Keratinocyte (primary cell): ENCODE results near the gene ZNF280A. TPM values are rescaled to one million over a fixed set of nuclear protein-coding genes. Genes with fewer than 3 reads are reported as not detected.

Experiments used
- DNase-seq: peaks from one replicate; pipeline ENCODE4 v3.0.0-alpha.2; 2011; ENCODE audit warnings: low read depth, missing footprints, low spot score
- FAIRE-seq: peaks from 2 replicates; lab custom pipeline; 2011; peaks lifted over from hg19 to GRCh38; lab: Jason Lieb, UNC
- H2AFZ ChIP-seq: 2 replicates; pipeline ENCODE4 v1.6.0; 2012; ENCODE audit warnings: low read length, control low read depth, inconsistent platforms; ENCODE audit not compliant: control insufficient read depth
- H3K27ac ChIP-seq: 2 replicates; pipeline ENCODE4 v1.5.1; 2011; ENCODE audit warnings: low read length; ENCODE audit not compliant: control insufficient read depth, insufficient read depth
- H3K27me3 ChIP-seq: 3 replicates; pipeline ENCODE4 v1.6.0; 2011; ENCODE audit warnings: low read length; ENCODE audit not compliant: control insufficient read depth, insufficient read depth; ENCODE audit errors: extremely low read depth
- H3K36me3 ChIP-seq, 2 experiments: 2 replicates in 1 of 2; 3 replicates in 1 of 2; pipeline ENCODE4 v1.5.1; 2011; ENCODE audit warnings: low read length in 2 of 2, mild to moderate bottlenecking in 1 of 2; ENCODE audit not compliant: control insufficient read depth in 2 of 2, insufficient read depth in 2 of 2; ENCODE audit errors: extremely low read depth in 1 of 2
- H3K4me1 ChIP-seq: 3 replicates; pipeline ENCODE4 v1.5.1; 2011; ENCODE audit warnings: low read length; ENCODE audit not compliant: control insufficient read depth, insufficient read depth; ENCODE audit errors: extremely low read depth
- H3K4me2 ChIP-seq: 3 replicates; pipeline ENCODE4 v1.6.0; 2011; ENCODE audit warnings: low read depth, low read length; ENCODE audit not compliant: control insufficient read depth, insufficient read depth; ENCODE audit errors: extremely low read depth
- H3K4me3 ChIP-seq, 3 experiments: fragments of 200-600 bp in 1 of 3; sonication (generic) in 1 of 3; 2 replicates in 2 of 3; 3 replicates in 1 of 3; pipeline ENCODE4 v1.5.1; 2011 to 2016; ENCODE audit warnings: low read length in 3 of 3, mild to moderate bottlenecking in 3 of 3, control low read depth in 2 of 3, inconsistent platforms in 1 of 3, low read depth in 1 of 3, mixed read lengths in 1 of 3, mixed run types in 1 of 3, moderate library complexity in 1 of 3; ENCODE audit not compliant: control insufficient read depth in 2 of 3, insufficient read depth in 2 of 3; ENCODE audit errors: extremely low read depth in 1 of 3
- H3K79me2 ChIP-seq: 2 replicates; pipeline ENCODE4 v1.6.0; 2012; ENCODE audit warnings: low read length; ENCODE audit not compliant: control insufficient read depth, insufficient read depth
- H3K9ac ChIP-seq: 3 replicates; pipeline ENCODE4 v1.6.0; 2011; ENCODE audit warnings: low read length; ENCODE audit not compliant: control insufficient read depth, insufficient read depth; ENCODE audit errors: extremely low read depth
- H3K9me1 ChIP-seq: 3 replicates; pipeline ENCODE4 v1.6.0; 2011; ENCODE audit warnings: low read length; ENCODE audit not compliant: control insufficient read depth, insufficient read depth; ENCODE audit errors: extremely low read depth
- H3K9me3 ChIP-seq: 2 replicates; pipeline ENCODE4 v1.5.1; 2012; ENCODE audit warnings: low read depth, low read length; ENCODE audit not compliant: control insufficient read depth
- H4K20me1 ChIP-seq: 3 replicates; pipeline ENCODE4 v1.6.0; 2011; ENCODE audit warnings: low read length; ENCODE audit not compliant: control insufficient read depth, insufficient read depth; ENCODE audit errors: extremely low read depth
- EZH2 ChIP-seq: IDR thresholded peaks from one replicate; pipeline ENCODE4 v1.6.1; 2012; ENCODE audit warnings: inconsistent platforms, mild to moderate bottlenecking, low read length, moderate library complexity
- dilution Hi-C: fragments of 300-500 bp; cut with MboI; formaldehyde crosslinking; loops from one replicate; pipeline ENCODE4 v1.7.0; 2020; ENCODE audit warnings: low sequenced_read_pairs; ENCODE audit not compliant: extremely low pct_ligation_motif_present
- polyA plus RNA-seq, 5 experiments: library from polyadenylated mRNA; depleted of rRNA in 3 of 5; stranded (reverse) in 3 of 5; stranded (forward) in 1 of 5; unstranded in 1 of 5; fragments of >200 nt; gene quantifications; 1 replicate in 1 of 5; 2 replicates in 3 of 5; 3 replicates in 1 of 5; pipeline versions ENCODE4 v1.2.1 to v1.2.3, GENCODE V29; 2011 to 2012; ENCODE audit warnings: missing spikeins in 2 of 5, low read depth in 1 of 5, low replicate concordance in 1 of 5
- TF ChIP-seq, protein P1 (sequence below), 3 experiments: IDR thresholded peaks in 1 of 3; conservative IDR thresholded peaks in 1 of 3; optimal IDR thresholded peaks in 1 of 3; 2 replicates in 2 of 3; 3 replicates in 1 of 3; pipeline versions ENCODE3 to v1.5.1; 2011; ENCODE audit warnings: low read length in 3 of 3, mild to moderate bottlenecking in 3 of 3, moderate library complexity in 2 of 3, control low read depth in 1 of 3, inconsistent platforms in 1 of 3; ENCODE audit not compliant: insufficient read depth in 2 of 3; ENCODE audit errors: extremely low read depth in 1 of 3

The ZNF280A gene
- polyA plus RNA-seq, 1 donor (not counting 4 experiments of a cell fraction or from before 2014, with no cell fraction given): not detected

DNA sequence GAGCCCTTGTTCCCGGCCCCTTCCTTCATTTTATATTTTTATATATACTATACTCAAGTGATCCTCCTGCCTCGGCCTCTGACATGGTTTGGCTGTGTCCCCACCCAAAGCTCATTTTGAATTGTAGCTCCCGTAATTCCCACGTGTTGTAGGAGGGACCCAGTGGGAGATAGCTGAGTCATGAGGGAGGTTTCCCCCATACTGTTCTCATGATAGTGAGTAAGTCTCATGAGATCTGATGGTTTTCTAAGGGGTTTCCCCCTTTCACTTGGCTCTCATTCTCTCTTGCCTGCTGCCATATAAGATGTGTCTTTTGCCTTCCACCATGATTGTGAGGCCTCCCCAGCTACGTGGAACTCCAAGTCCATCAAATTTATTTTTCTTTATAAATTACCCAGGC is 7.2 kb upstream of the ZNF280A start:
- H3K4me1 ChIP-seq: no peaks in the 10 kb centered on the region

GRCh38 chr22:22526125-22526912 is 6.2 kb upstream of the ZNF280A start:
- no peak overlapping the region for H3K4me2 ChIP-seq
- H3K9ac ChIP-seq: no peak overlapping the region
- TF ChIP-seq, protein P1, sequence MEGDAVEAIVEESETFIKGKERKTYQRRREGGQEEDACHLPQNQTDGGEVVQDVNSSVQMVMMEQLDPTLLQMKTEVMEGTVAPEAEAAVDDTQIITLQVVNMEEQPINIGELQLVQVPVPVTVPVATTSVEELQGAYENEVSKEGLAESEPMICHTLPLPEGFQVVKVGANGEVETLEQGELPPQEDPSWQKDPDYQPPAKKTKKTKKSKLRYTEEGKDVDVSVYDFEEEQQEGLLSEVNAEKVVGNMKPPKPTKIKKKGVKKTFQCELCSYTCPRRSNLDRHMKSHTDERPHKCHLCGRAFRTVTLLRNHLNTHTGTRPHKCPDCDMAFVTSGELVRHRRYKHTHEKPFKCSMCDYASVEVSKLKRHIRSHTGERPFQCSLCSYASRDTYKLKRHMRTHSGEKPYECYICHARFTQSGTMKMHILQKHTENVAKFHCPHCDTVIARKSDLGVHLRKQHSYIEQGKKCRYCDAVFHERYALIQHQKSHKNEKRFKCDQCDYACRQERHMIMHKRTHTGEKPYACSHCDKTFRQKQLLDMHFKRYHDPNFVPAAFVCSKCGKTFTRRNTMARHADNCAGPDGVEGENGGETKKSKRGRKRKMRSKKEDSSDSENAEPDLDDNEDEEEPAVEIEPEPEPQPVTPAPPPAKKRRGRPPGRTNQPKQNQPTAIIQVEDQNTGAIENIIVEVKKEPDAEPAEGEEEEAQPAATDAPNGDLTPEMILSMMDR (optimal IDR thresholded peaks at IDR 0.05 in 1 of 3, IDR thresholded peaks at IDR 0.05 in 1 of 3, conservative IDR thresholded peaks at IDR 0.05 in 1 of 3; ENCODE audit: extremely low read depth in 1 of 3, insufficient read depth in 2 of 3, low read length in 3 of 3): no peak
- no peak for TF ChIP-seq EZH2
- dilution Hi-C loops: no loop called here
- DNase-seq (no peak), FAIRE-seq (no peak)
- H3K79me2 ChIP-seq: no peaks in the 10 kb centered on the region
- no peak overlapping the region for H3K4me3 ChIP-seq
- H3K9me3 ChIP-seq: no peaks in the 10 kb centered on the region
- H3K27me3 ChIP-seq: no peaks in the 10 kb centered on the region
- H2AFZ ChIP-seq: no peak overlapping the region
- H3K27ac ChIP-seq: no peak overlapping the region
- H4K20me1 ChIP-seq: no peaks in the 10 kb centered on the region
- no peaks in the 10 kb centered on the region for H3K36me3 ChIP-seq
- no peaks in the 10 kb centered on the region for H3K9me1 ChIP-seq
- H3K4me1 ChIP-seq: no peaks in the 10 kb centered on the region

More for the DNA sequence above, 7.2 kb upstream of the ZNF280A start:
- H3K79me2 ChIP-seq: no peaks in the 10 kb centered on the region
- no peaks in the 10 kb centered on the region for H4K20me1 ChIP-seq
- no peaks in the 10 kb centered on the region for H3K9me1 ChIP-seq
- DNase-seq (no peak), FAIRE-seq (no peak)
- no peak overlapping the region for H3K4me3 ChIP-seq
- no peak overlapping the region for H2AFZ ChIP-seq
- no peak overlapping the region for H3K27ac ChIP-seq
- H3K9ac ChIP-seq: no peak overlapping the region
- dilution Hi-C loops: no loop called here
- H3K4me2 ChIP-seq: no peak overlapping the region
- no peaks in the 10 kb centered on the region for H3K36me3 ChIP-seq
- no peaks in the 10 kb centered on the region for H3K27me3 ChIP-seq
- TF ChIP-seq EZH2: no peak
- TF ChIP-seq, protein P1 (optimal IDR thresholded peaks at IDR 0.05 in 1 of 3, IDR thresholded peaks at IDR 0.05 in 1 of 3, conservative IDR thresholded peaks at IDR 0.05 in 1 of 3; ENCODE audit: extremely low read depth in 1 of 3, insufficient read depth in 2 of 3, low read length in 3 of 3): no peak
- H3K9me3 ChIP-seq: no peaks in the 10 kb centered on the region
